Central memory CD8-positive, alpha-beta T cell (primary cell): ENCODE measurements around the gene BOD1L1.

Experiments
- ATAC-seq: fragments of 150-1000 bp; cut with Tn5 transposase; replicated peaks from 2 replicates; pipeline ENCODE4 v1.10.0; 2022; ENCODE audit warnings: mild to moderate bottlenecking, moderate FRiP score, moderate number of reproducible peaks; ENCODE audit not compliant: poor library complexity, severe bottlenecking; ENCODE audit errors: extremely low read depth
- DNase-seq, 2 donors: peaks; one replicate each; pipeline ENCODE4 v3.0.0; 2021; ENCODE audit warnings: low spot score in 2 of 2
- H3K27ac Mint-ChIP-seq: one replicate; pipeline ENCODE4 v1.8.0; 2022; ENCODE audit warnings: low read depth, mild to moderate bottlenecking, moderate library complexity, mixed read lengths
- H3K27me3 Mint-ChIP-seq: one replicate; pipeline ENCODE4 v1.8.0; 2022; ENCODE audit warnings: mixed read lengths
- H3K36me3 Mint-ChIP-seq: one replicate; pipeline ENCODE4 v1.8.0; 2022; ENCODE audit warnings: mild to moderate bottlenecking, moderate library complexity, mixed read lengths; ENCODE audit not compliant: insufficient read depth
- H3K4me1 Mint-ChIP-seq: one replicate; pipeline ENCODE4 v1.8.0; 2022; ENCODE audit warnings: mixed read lengths
- H3K4me3 Mint-ChIP-seq: one replicate; pipeline ENCODE4 v1.8.0; 2022; ENCODE audit warnings: mild to moderate bottlenecking, moderate library complexity, mixed read lengths
- H3K9me3 Mint-ChIP-seq: one replicate; pipeline ENCODE4 v1.8.0; 2022; ENCODE audit warnings: mixed read lengths

The BOD1L1 gene

DNA sequence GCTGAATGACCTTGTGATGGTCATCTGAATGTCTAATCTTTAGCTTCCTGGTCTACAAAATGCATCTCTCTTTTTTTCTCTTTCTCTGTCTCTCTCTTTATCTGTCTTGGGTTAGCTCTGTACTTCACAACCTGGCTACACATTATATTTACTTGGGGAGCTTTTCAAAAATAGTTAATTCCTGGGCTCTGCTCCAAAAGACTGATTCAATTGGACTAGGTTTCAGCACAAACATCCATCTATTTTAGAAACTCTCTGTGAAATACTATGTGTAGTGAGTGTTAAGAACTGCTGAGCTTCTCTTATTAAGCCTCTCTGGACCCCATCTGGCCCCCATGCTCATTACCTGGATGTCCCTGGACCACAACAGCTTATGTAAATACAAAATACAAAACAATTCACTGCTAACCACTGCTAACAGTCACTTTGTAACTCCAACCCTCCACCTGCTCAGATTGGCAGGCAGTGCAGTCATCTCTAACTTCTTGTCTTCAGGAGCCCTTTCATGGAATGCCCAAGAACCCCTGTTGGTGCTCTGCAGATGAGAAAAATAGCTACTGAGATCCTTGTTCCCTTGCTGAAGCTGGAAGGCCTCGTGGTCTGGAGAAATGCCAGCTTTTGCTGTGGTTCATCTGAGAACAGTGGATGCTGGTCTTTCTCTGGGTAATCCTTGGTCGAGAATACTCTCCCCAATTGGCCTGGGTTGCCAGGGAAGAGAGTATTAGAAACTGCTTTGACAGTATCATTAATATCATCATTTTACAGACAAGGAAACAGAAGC is 14.8 kb upstream of the BOD1L1 start:
- no peak overlapping the region for H3K4me3 Mint-ChIP-seq

GRCh38 chr4:13641084-13641483 is 13.6 kb upstream of the BOD1L1 start:
- no peak overlapping the region for H3K27ac Mint-ChIP-seq
- H3K4me1 Mint-ChIP-seq: no peaks in the 10 kb centered on the region
- H3K36me3 Mint-ChIP-seq: no peaks in the 10 kb centered on the region
- H3K9me3 Mint-ChIP-seq: no peaks in the 10 kb centered on the region
- H3K27me3 Mint-ChIP-seq: peaks cover 97% of the 10 kb centered on the region
- DNase-seq: no peak
- no peak overlapping the region for H3K4me3 Mint-ChIP-seq
- no peak for ATAC-seq

More for the DNA sequence above, 14.8 kb upstream of the BOD1L1 start:
- H3K27ac Mint-ChIP-seq: no peak overlapping the region
- H3K4me1 Mint-ChIP-seq: peaks cover 7% of the 10 kb centered on the region
- H3K27me3 Mint-ChIP-seq: peaks cover 85% of the 10 kb centered on the region
- ATAC-seq (no peak), DNase-seq (no peak)
- no peaks in the 10 kb centered on the region for H3K36me3 Mint-ChIP-seq
- no peaks in the 10 kb centered on the region for H3K9me3 Mint-ChIP-seq

DNA sequence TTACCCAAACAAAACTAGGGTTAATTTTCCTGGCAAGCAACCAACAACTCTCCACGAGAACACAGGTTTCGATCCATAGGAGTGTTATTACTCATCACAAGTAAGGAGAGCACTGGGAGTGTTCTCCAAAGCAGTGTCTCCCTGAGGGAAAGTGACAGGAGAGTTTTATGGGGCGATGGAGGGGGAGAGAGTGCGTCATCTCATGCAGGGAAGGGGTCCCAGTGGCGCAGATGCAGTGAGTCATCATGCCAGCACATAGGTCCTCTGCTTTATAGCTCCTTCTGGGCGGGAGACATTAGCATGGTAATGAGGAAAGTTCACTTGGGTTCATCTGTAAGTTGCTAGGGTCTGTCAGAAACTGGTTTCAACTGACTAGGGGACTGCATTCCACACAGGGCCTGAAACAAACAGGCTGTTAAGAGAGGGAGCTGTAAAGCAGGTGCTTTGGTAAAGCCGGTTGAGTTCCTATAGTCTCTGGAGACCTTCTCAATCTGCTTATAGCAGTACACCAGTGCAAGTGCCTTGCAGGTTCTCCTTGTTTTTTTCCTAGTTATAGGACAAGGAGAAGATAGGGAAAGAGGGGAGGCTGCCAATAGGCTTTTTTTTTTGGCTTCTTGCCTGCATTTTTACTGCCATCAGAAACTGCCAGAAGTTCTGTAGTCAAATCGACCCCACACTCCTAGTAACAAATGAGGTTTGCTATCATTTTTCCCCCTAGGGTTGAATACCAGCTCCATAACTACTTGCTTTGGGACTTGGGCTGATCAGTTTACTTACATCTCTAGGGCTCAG is 12.8 kb upstream of the BOD1L1 start:
- H3K4me3 Mint-ChIP-seq: no peak overlapping the region
- no peaks in the 10 kb centered on the region for H3K36me3 Mint-ChIP-seq
- H3K27me3 Mint-ChIP-seq: peaks cover 100% of the 10 kb centered on the region
- H3K9me3 Mint-ChIP-seq: no peaks in the 10 kb centered on the region
- H3K27ac Mint-ChIP-seq: no peak overlapping the region
- DNase-seq (no peak), ATAC-seq (no peak)
- no peaks in the 10 kb centered on the region for H3K4me1 Mint-ChIP-seq

GRCh38 chr4:13635286-13635799 is 7.8 kb upstream of the BOD1L1 start:
- H3K4me1 Mint-ChIP-seq: no peaks in the 10 kb centered on the region
- DNase-seq (no peak), ATAC-seq (no peak)
- no peak overlapping the region for H3K27ac Mint-ChIP-seq
- H3K9me3 Mint-ChIP-seq: no peaks in the 10 kb centered on the region
- peaks cover 69% of the 10 kb centered on the region for H3K27me3 Mint-ChIP-seq
- no peak overlapping the region for H3K4me3 Mint-ChIP-seq
- H3K36me3 Mint-ChIP-seq: no peaks in the 10 kb centered on the region

- Mint-ChIP-seq H3K27me3 (peaks cover 52% of the 10 kb centered on the region), H3K4me3 (no peak overlapping the region), H3K9me3 (no peaks in the 10 kb centered on the region), H3K27ac (no peak overlapping the region), H3K4me1 (no peaks in the 10 kb centered on the region), H3K36me3 (no peaks in the 10 kb centered on the region)
- DNase-seq (no peak), ATAC-seq (no peak)
Observed at GRCh38 chr4:13633671-13634070, 6.1 kb upstream of the BOD1L1 start.

DNA sequence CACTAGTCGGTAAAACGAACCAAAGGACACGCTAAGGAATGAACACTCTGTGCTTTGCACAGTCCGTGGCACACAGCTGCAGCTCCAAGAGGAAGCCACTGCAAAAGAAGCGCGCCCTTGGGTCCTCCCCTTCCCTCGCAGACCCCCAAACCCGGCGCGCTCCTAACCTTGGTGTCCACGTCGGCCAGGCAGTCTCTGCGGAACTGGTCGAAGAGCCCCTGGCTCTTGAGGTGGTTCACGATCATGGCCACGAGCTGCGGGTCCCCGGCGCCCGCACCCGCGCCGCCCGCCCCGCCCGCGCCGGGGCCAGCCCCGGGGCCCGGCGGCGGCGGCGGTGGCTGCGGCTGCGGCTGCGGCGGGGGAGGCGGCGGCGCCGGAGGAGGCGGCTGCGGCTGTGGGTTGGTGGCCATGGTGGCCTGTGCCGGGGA is 333 bp downstream of the BOD1L1 start:
- Mint-ChIP-seq H3K4me3 (peak overlapping the region; percentile 95), H3K36me3 (peaks cover 13% of the 10 kb centered on the region), H3K9me3 (no peaks in the 10 kb centered on the region), H3K27me3 (no peaks in the 10 kb centered on the region), H3K27ac (peak overlapping the region; percentile 98), H3K4me1 (peaks cover 36% of the 10 kb centered on the region)
- ATAC-seq (peak; percentile 41), DNase-seq (peak in 1 of 2 donors; percentile 15)

DNA sequence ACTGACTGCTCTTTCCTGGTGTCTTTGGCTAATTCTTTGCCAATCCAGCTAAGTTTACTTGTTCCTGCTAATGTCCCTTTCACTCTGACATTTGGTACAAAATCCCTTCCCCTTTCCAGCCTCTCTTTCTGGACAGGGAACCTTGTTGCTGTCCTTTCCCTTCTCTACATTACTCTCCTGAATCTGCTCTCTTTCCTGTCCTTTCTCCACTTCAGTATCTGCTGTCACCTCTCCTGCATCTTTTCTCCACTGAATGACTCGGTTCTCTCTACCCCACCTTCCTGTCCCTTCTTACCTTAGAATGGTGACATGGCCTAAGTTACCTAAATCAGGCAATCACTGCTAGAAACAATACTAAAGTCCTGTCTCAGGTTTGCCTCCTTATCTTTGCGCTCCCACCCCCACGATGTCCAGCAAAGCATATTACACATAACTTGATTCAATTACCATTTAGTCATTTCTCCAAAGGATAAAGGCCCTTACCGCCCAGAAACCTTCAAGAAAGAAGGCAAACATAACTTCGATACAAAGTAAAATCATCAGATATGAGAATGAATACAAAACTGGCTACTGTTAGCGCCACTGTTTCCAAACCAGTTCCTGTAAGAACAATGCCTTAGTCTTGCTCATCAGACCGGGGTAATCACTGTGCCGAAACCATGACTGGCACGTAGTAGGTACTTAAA is 890 bp downstream of the BOD1L1 start:
- H3K4me3 Mint-ChIP-seq: peak overlapping the region; percentile 95
- peaks cover 40% of the 10 kb centered on the region for H3K4me1 Mint-ChIP-seq
- ATAC-seq (no peak), DNase-seq (no peak)
- peak overlapping the region; percentile 98 for H3K27ac Mint-ChIP-seq
- no peaks in the 10 kb centered on the region for H3K27me3 Mint-ChIP-seq
- no peaks in the 10 kb centered on the region for H3K9me3 Mint-ChIP-seq
- peaks cover 15% of the 10 kb centered on the region for H3K36me3 Mint-ChIP-seq

- Mint-ChIP-seq H3K27ac (no peak overlapping the region), H3K9me3 (no peaks in the 10 kb centered on the region), H3K4me3 (no peak overlapping the region), H3K27me3 (no peaks in the 10 kb centered on the region), H3K36me3 (peaks cover 21% of the 10 kb centered on the region), H3K4me1 (peaks cover 51% of the 10 kb centered on the region)
- no peak for DNase-seq
- no peak for ATAC-seq
Observed at GRCh38 chr4:13618212-13618806, 9.2 kb downstream of the BOD1L1 start.

DNA sequence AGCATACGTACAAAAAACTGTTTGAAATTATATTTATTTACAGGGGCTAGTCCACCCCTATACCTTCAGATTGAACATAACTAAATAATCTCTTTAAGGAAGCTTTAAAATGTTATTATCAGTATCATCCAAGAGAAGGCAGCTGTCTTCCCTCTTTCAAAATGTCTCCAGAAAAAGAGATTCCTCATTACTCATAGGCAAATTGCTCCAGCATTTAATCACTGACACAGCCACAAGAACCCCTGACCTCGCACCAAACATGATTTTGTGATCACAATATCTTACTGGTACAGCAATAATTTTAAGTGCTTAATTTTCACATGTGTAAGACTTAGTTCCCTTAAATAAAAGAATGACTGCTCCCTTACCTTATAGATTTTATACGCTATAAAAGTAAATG is 9.7 kb downstream of the BOD1L1 start:
- no peak for DNase-seq
- no peak for ATAC-seq
- Mint-ChIP-seq H3K27me3 (no peaks in the 10 kb centered on the region), H3K27ac (no peak overlapping the region), H3K4me3 (no peak overlapping the region), H3K4me1 (peaks cover 46% of the 10 kb centered on the region), H3K9me3 (no peaks in the 10 kb centered on the region), H3K36me3 (peaks cover 25% of the 10 kb centered on the region)

DNA sequence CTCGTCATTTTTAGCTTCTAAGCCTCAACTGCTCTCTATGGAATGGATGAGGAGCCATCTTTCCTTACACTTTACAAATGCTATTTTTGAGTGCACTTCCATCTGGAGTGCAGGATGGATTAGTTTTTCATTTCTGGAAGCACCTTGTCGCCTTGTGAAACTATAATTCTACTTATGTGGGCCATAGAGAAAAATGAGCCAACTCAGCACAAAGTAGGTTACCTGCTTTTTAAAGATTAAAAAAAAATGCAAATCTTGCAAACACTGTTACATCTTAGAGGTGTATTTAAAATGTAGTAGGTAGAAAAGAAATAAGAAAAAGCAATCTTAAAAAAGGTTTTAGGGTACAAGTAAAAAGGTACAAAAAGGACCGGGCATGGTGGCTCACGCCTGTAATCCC is 10.9 kb downstream of the BOD1L1 start:
- Mint-ChIP-seq H3K4me3 (no peak overlapping the region), H3K9me3 (no peaks in the 10 kb centered on the region), H3K36me3 (peaks cover 34% of the 10 kb centered on the region), H3K4me1 (peaks cover 35% of the 10 kb centered on the region), H3K27me3 (no peaks in the 10 kb centered on the region), H3K27ac (no peak overlapping the region)
- no peak for ATAC-seq
- DNase-seq: no peak

DNA sequence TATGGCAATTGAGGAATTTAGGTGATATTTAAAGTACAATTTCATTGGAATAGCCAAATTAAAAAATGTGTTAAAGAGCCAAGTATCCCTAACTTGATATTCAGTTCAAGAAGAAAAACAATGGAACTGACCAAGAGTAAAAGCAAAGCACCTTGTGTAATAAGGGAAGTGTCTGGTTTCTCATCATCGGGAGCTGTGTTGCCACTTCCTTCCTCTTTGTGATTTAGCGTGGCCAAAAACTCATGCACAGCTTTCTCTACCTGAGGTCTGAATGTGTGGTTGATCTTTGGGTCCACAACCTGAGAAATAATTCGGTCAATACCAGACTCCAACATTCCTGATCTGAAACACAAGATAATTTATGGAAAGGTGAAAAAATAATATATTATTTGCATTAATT is 12.4 kb downstream of the BOD1L1 start:
- DNase-seq: no peak
- no peaks in the 10 kb centered on the region for H3K27me3 Mint-ChIP-seq
- ATAC-seq: peak; percentile 62
- no peak overlapping the region for H3K4me3 Mint-ChIP-seq
- peaks cover 42% of the 10 kb centered on the region for H3K36me3 Mint-ChIP-seq
- peaks cover 23% of the 10 kb centered on the region for H3K4me1 Mint-ChIP-seq
- no peaks in the 10 kb centered on the region for H3K9me3 Mint-ChIP-seq
- H3K27ac Mint-ChIP-seq: peak overlapping the region; percentile 1

GRCh38 chr4:13612569-13612968 is 15.0 kb downstream of the BOD1L1 start:
- ATAC-seq (no peak), DNase-seq (no peak)
- Mint-ChIP-seq H3K4me1 (peaks cover 21% of the 10 kb centered on the region), H3K36me3 (peaks cover 60% of the 10 kb centered on the region), H3K4me3 (no peak overlapping the region), H3K27ac (no peak overlapping the region), H3K9me3 (no peaks in the 10 kb centered on the region), H3K27me3 (no peaks in the 10 kb centered on the region)
